Thymus (tissue), 11 donors: ENCODE results near the gene AXL. TPM values are rescaled to one million over a fixed set of nuclear protein-coding genes. Genes with fewer than 3 reads are reported as not detected.
A peak's percentile ranks its signal among the peaks of the same experiment; 100 is the strongest.

Source experiments
- DNase-seq, 9 donors: peaks; one replicate each; pipeline ENCODE4 v3.0.0-alpha.2; 2013; ENCODE audit warnings: low spot score in 9 of 9, low read depth in 6 of 9, missing footprints in 1 of 9
- H3K27ac ChIP-seq, 2 donors: one replicate each; pipeline ENCODE4 v1.5.1; 2013; ENCODE audit warnings: control low read depth in 1 of 2, low read depth in 1 of 2, low read length in 1 of 2, mild to moderate bottlenecking in 1 of 2, moderate library complexity in 1 of 2
- H3K27me3 ChIP-seq, 2 donors: one replicate each; pipeline ENCODE4 v1.5.1; 2013; ENCODE audit warnings: low read length in 1 of 2; ENCODE audit not compliant: control insufficient read depth in 2 of 2, insufficient read depth in 1 of 2
- H3K36me3 ChIP-seq, 2 donors: one replicate each; pipeline ENCODE4 v1.5.1; 2013; ENCODE audit warnings: low read length in 1 of 2, mild to moderate bottlenecking in 1 of 2, moderate library complexity in 1 of 2; ENCODE audit not compliant: control insufficient read depth in 2 of 2, insufficient read depth in 2 of 2
- H3K4me1 ChIP-seq, 2 donors: one replicate each; pipeline ENCODE4 v1.5.1; 2013; ENCODE audit warnings: low read length in 2 of 2; ENCODE audit not compliant: control insufficient read depth in 2 of 2, insufficient read depth in 2 of 2
- H3K4me3 ChIP-seq, 2 donors: one replicate each; pipeline ENCODE4 v1.5.1; 2013; ENCODE audit warnings: low read length in 2 of 2, control low read depth in 1 of 2, mild to moderate bottlenecking in 1 of 2
- H3K9me3 ChIP-seq, 2 donors: one replicate each; pipeline ENCODE4 v1.5.1; 2013; ENCODE audit warnings: low read length in 1 of 2, mild to moderate bottlenecking in 1 of 2; ENCODE audit not compliant: control insufficient read depth in 2 of 2, insufficient read depth in 1 of 2
- WGBS: extraction: QIAGEN DNeasy Blood & Tissue Kit; methylation state at CpG from one replicate; pipeline ENCODE4 v1.1.7; 2013; 5-methylcytosine and 5-hydroxymethylcytosine counted together
- polyA plus RNA-seq: library from polyadenylated mRNA; stranded (reverse); fragments of 200-250 nt; gene quantifications from one replicate; pipeline ENCODE4 v1.2.3, GENCODE V29; 2013
- total RNA-seq: library from RNA; stranded (reverse); fragments of 120-200 nt; gene quantifications from one replicate; pipeline ENCODE4 v1.2.4, GENCODE V29; 2013
- donor health status: healthy.

Gene AXL
- total and polyA plus RNA-seq, 2 donors, result 9.5 to 11.9 TPM

DNA sequence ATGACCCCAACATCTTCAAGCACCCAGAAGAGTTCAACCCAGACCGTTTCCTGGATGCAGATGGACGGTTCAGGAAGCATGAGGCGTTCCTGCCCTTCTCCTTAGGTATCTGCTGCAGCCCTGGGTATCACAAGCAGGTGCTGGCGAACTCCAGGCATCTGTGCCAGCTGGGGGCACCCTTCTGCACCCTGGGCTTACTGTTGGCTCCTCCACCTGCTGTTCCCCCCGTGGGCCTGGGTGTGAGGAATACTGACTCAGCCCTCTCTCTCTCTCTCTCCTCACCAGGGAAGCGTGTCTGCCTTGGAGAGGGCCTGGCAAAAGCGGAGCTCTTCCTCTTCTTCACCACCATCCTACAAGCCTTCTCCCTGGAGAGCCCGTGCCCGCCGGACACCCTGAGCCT lies 13.0 kb upstream of the AXL start:
- Histone ChIP-seq H3K27ac (no peak overlapping the region), H3K4me3 (no peak overlapping the region)
- 79% methylated on average over 10 of the region's 10 CpGs for WGBS

DNA sequence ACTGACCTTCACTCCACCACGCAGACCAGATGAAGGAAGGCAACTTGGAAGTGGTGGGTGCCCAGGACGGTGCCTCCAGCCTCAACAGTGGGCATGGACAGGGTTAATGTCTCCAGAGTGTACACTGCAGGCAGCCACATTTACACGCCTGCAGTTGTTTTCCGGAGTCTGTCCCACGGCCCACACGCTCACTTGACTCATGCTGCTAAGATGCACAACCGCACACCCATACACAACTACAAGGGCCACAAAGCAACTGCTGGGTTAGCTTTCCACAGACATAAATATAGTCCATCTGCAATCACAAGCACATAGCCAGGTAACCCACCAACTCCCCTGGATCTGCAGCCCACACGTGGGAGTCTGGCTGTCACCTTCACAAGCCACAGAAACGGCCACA lies 12.6 kb upstream of the AXL start:
- Histone ChIP-seq H3K4me1 (no peaks in the 10 kb centered on the region), H3K27ac (no peak overlapping the region), H3K4me3 (no peak overlapping the region), H3K36me3 (no peaks in the 10 kb centered on the region), H3K27me3 (no peaks in the 10 kb centered on the region), H3K9me3 (no peaks in the 10 kb centered on the region)
- 94% methylated on average over 9 of the region's 9 CpGs for WGBS
- no peak for DNase-seq

More for the DNA sequence above, 13.0 kb upstream of the AXL start:
- no peaks in the 10 kb centered on the region for H3K4me1 ChIP-seq
- peaks cover 0 to 1% of the 10 kb centered on the region in 2 donors for H3K9me3 ChIP-seq
- peak in 1 of 9 donors; percentile 31 for DNase-seq
- H3K27me3 ChIP-seq, result no peaks in the 10 kb centered on the region
- H3K36me3 ChIP-seq, result no peaks in the 10 kb centered on the region

DNA sequence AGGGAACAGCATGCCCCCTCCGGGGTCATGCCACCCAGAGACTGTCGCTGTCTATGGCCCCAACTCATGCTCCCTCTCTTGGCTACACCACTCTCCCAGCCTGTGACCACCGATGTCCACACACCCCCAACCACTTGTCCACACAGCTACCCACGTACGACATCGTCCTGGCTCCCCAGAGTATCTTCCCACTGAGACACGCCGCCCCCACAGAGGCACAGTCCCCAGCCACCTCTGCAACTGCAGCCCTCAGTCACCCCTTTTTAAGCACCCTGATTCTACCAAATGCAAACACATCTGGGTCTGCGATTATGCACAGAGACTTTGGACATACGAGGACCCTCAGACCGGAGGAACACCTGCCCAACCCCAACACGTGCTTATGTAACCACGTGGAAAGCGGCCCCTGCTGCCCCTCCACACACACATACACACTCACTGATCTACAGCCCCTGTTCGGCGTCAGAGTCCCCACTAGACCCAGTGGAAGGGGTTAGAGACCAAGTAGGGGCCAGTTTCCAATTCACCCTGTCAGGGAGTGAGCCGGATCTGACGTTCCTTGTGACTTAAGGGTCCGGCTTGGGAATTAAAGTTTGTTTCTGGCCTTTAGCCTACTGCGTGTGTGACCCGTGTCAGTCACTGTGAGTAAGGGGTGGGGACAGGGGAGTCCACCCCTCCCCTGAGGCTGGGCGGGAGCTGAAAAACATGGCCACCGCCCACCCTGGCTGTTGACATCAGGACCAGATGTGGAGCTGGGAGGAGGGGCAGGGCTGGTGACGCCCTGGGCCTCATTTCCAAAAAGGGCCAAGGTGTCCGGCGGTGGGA lies 11.9 kb upstream of the AXL start:
- Histone ChIP-seq H3K36me3 (no peaks in the 10 kb centered on the region), H3K27me3 (no peaks in the 10 kb centered on the region), H3K27ac (no peak overlapping the region), H3K4me1 (no peaks in the 10 kb centered on the region), H3K9me3 (no peaks in the 10 kb centered on the region), H3K4me3 (no peak overlapping the region)
- DNase-seq, result no peak
- whole genome bisulfite sequencing, result 93% methylated on average over 26 of the region's 26 CpGs

DNA sequence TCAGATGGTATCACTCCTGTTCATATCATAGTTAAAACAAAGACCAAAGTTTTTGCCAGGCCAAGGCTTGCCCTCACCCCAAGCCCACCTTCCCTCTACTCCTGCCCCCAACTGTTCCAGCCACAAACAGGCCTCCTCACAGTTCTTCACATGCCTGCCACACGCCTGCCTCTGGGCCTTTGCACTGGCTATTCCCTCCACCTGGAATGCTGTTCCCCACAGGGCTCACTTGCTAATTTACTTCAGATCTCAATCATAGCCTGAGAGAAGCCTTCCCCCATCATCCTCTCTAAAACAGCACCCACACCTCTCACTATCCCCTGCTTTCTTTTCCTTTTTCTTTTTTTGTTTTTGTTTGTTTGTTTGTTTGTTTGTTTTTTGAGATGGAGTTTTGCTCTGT lies 4.9 kb upstream of the AXL start:
- no peaks in the 10 kb centered on the region for H3K9me3 ChIP-seq
- H3K27me3 ChIP-seq, result peaks cover 3 to 24% of the 10 kb centered on the region in 2 donors
- H3K27ac ChIP-seq, result no peak overlapping the region
- H3K4me1 ChIP-seq, result no peaks in the 10 kb centered on the region
- WGBS, result 96% methylated on average over 1 of the region's 1 CpG
- H3K36me3 ChIP-seq, result no peaks in the 10 kb centered on the region
- DNase-seq, result no peak
- H3K4me3 ChIP-seq, result no peak overlapping the region

DNA sequence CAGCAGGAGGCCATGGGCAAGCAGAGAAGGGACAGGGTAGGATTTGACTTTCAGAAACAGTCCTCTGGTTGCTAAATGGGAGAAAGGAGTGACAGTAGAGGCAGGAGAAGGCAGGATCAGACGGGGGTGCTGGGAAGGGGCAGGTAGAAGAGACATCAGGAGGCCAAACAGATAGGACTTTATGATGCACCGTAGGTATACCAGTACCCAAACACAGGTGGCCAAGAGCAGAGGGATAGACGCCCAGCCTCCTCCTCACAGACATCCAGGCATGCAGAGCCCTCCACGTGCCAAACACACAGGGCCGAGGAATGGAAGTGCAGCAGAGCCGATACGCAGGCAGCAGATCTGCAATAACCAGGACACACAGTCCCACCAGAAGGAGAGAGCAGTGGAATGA lies 1.3 kb upstream of the AXL start:
- Histone ChIP-seq H3K36me3 (no peaks in the 10 kb centered on the region), H3K9me3 (no peaks in the 10 kb centered on the region), H3K27me3 (peaks cover 6 to 55% of the 10 kb centered on the region in 2 donors), H3K27ac (no peak overlapping the region), H3K4me3 (no peak overlapping the region), H3K4me1 (no peaks in the 10 kb centered on the region)
- DNase-seq, result no peak
- WGBS, result 91% methylated on average over 7 of the region's 7 CpGs

DNA sequence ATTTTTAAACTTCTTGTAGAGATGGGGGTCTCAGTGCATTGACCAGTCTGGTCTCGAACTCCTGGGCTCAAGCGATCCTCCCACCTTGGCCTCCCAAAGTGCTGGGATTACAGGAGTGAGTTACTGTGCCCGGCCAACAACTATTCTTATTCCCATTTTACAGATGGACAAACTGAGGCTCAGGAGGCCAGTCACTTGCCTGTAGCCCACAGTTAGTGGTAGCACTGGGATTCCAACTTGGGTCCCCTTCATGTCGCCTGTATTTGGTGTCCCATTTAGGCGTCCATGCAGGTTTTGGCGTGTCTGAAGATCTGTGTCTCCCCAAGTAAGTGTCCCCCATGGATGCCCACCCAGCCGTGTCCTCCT lies 791 bp upstream of the AXL start:
- Histone ChIP-seq H3K4me1 (no peaks in the 10 kb centered on the region), H3K27me3 (peaks cover 6 to 55% of the 10 kb centered on the region in 2 donors), H3K27ac (peak overlapping the region in 1 of 2 donors; percentile 48), H3K36me3 (no peaks in the 10 kb centered on the region), H3K9me3 (no peaks in the 10 kb centered on the region), H3K4me3 (no peak overlapping the region)
- DNase-seq, result no peak
- 87% methylated on average over 7 of the region's 7 CpGs for WGBS

GRCh38 chr19:41219924-41220567 lies 1.0 kb downstream of the AXL start:
- Histone ChIP-seq H3K36me3 (no peaks in the 10 kb centered on the region), H3K4me1 (no peaks in the 10 kb centered on the region), H3K27me3 (peaks cover 6 to 69% of the 10 kb centered on the region in 2 donors), H3K27ac (peak overlapping the region in 1 of 2 donors; percentile 20), H3K4me3 (no peak overlapping the region), H3K9me3 (no peaks in the 10 kb centered on the region)
- WGBS, result 72% methylated on average over 16 of the region's 16 CpGs
- no peak for DNase-seq

GRCh38 chr19:41220811-41221210 lies 1.8 kb downstream of the AXL start:
- no peak overlapping the region for H3K4me3 ChIP-seq
- H3K4me1 ChIP-seq, result no peaks in the 10 kb centered on the region
- 81% methylated on average over 9 of the region's 9 CpGs for WGBS

DNA sequence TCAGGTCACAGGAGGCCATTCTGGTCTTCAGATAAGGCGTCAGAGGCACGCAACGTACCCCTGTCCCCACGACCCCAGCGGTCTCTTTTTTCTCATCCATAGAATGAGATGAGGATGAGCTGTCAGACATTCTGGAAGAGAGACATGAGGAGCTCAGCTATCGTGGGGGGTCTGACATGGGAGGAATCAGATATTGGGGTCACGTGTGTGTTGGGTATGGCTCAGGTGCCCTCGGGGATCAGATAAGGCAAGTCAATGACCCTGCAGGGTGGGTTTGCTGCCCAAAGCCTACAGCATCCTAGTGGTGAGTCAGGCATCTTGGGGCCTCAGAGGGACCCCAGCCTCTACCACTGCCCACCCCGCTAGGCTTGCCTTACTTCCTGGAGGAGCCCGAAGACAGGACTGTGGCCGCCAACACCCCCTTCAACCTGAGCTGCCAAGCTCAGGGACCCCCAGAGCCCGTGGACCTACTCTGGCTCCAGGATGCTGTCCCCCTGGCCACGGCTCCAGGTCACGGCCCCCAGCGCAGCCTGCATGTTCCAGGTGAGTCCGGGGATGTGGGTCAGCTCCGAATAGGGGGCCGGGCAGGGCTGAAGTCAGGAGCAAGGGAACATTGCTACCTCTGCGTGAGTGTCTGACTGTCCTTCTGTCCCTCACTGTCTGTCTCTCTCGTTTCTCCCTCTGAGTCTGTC lies 2.6 kb downstream of the AXL start:
- no peak for DNase-seq
- peaks cover 2 to 4% of the 10 kb centered on the region in 2 donors for H3K4me1 ChIP-seq
- 93% methylated on average over 20 of the region's 20 CpGs for WGBS
- no peaks in the 10 kb centered on the region for H3K9me3 ChIP-seq
- H3K27ac ChIP-seq, result no peak overlapping the region
- H3K27me3 ChIP-seq, result peaks cover 20 to 84% of the 10 kb centered on the region in 2 donors
- H3K4me3 ChIP-seq, result no peak overlapping the region
- no peaks in the 10 kb centered on the region for H3K36me3 ChIP-seq

More at GRCh38 chr19:41220811-41221210, 1.8 kb downstream of the AXL start:
- H3K27me3 ChIP-seq, result peaks cover 12 to 77% of the 10 kb centered on the region in 2 donors
- H3K27ac ChIP-seq, result no peak overlapping the region
- no peaks in the 10 kb centered on the region for H3K36me3 ChIP-seq
- DNase-seq, result no peak
- no peaks in the 10 kb centered on the region for H3K9me3 ChIP-seq
